Neural progenitor cell (in vitro differentiated cells): ENCODE data around the gene GPR68. TPM values are rescaled to one million over a fixed set of nuclear protein-coding genes. Genes with fewer than 3 reads are reported as not detected.
A peak's percentile ranks its signal among the peaks of the same experiment; 100 is the strongest.

Experiments
- DNase-seq: peaks from one replicate; pipeline ENCODE4 v3.0.0-alpha.2; 2016; ENCODE audit warnings: low spot score
- H2AFZ ChIP-seq: fragments of 200-600 bp; sonication (generic); replicated peaks from 2 replicates; pipeline ENCODE4 v1.6.1; 2016; ENCODE audit warnings: antibody characterized with exemption
- H3F3A ChIP-seq: fragments of 200-600 bp; sonication (generic); 2 replicates; pipeline ENCODE4 v1.6.1; 2016; ENCODE audit warnings: antibody characterized with exemption, low read depth
- H3K27ac ChIP-seq: fragments of 200-600 bp; sonication (generic); 2 replicates; pipeline ENCODE4 v1.5.1; 2016; ENCODE audit warnings: mild to moderate bottlenecking
- H3K27me3 ChIP-seq: fragments of 200-600 bp; sonication (generic); 2 replicates; pipeline ENCODE4 v1.6.1; 2016; ENCODE audit warnings: mild to moderate bottlenecking, moderate library complexity
- H3K36me3 ChIP-seq: fragments of 200-600 bp; sonication (generic); 2 replicates; pipeline ENCODE4 v1.5.1; 2016
- H3K4me1 ChIP-seq: fragments of 200-600 bp; sonication (generic); 2 replicates; pipeline ENCODE4 v1.6.1; 2016; ENCODE audit warnings: mixed run types
- H3K4me2 ChIP-seq: fragments of 200-600 bp; sonication (generic); 2 replicates; pipeline ENCODE4 v1.6.1; 2016
- H3K4me3 ChIP-seq: fragments of 200-600 bp; sonication (generic); 2 replicates; pipeline ENCODE4 v1.5.1; 2016
- H3K79me2 ChIP-seq: fragments of 200-600 bp; sonication (generic); 2 replicates; pipeline ENCODE4 v1.6.1; 2016; ENCODE audit warnings: low read depth
- H3K9ac ChIP-seq: fragments of 200-600 bp; sonication (generic); 2 replicates; pipeline ENCODE4 v1.6.1; 2016
- H3K9me3 ChIP-seq: fragments of 200-600 bp; sonication (generic); 2 replicates; pipeline ENCODE4 v1.5.1; 2016; ENCODE audit warnings: low read depth
- H4K20me1 ChIP-seq: fragments of 200-600 bp; sonication (generic); 2 replicates; pipeline ENCODE4 v1.6.1; 2016; ENCODE audit warnings: low read depth
- H3K27ac Mint-ChIP-seq: 3 replicates; pipeline ENCODE4 v1.8.0; 2021; ENCODE audit warnings: mixed read lengths
- H3K27me3 Mint-ChIP-seq: 2 replicates; pipeline ENCODE4 v1.8.0; 2022; ENCODE audit warnings: low read depth, mild to moderate bottlenecking, inconsistent platforms, moderate library complexity, mixed read lengths; ENCODE audit not compliant: insufficient read depth
- H3K36me3 Mint-ChIP-seq: 3 replicates; pipeline ENCODE4 v1.8.0; 2021; ENCODE audit warnings: mixed read lengths
- H3K4me1 Mint-ChIP-seq: 3 replicates; pipeline ENCODE4 v1.8.0; 2021; ENCODE audit warnings: mixed read lengths
- H3K4me3 Mint-ChIP-seq: 3 replicates; pipeline ENCODE4 v1.8.0; 2021; ENCODE audit warnings: mild to moderate bottlenecking, moderate library complexity, mixed read lengths
- H3K9me3 Mint-ChIP-seq: 3 replicates; pipeline ENCODE4 v1.8.0; 2020; ENCODE audit warnings: mixed read lengths
- CTCF ChIP-seq: fragments of 200-600 bp; sonication (generic); IDR thresholded peaks from 2 replicates; pipeline ENCODE4 v1.5.1; 2017; ENCODE audit warnings: antibody characterized with exemption, mild to moderate bottlenecking
- EZH2 ChIP-seq: fragments of 200-600 bp; sonication (generic); IDR thresholded peaks from 2 replicates; pipeline ENCODE4 v1.6.1; 2017; ENCODE audit warnings: antibody characterized with exemption, mild to moderate bottlenecking, moderate library complexity
- EZH2phosphoT487 ChIP-seq: fragments of 200-600 bp; sonication (generic); IDR thresholded peaks from 2 replicates; pipeline ENCODE4 v1.6.1; 2017; ENCODE audit warnings: antibody characterized with exemption
- total RNA-seq: library from RNA; depleted of rRNA; stranded (reverse); fragments of >200 nt; gene quantifications from 2 replicates; pipeline ENCODE4 v1.2.3, GENCODE V29; 2015; ENCODE audit warnings: low replicate concordance

The GPR68 gene
- total RNA-seq, 1 donor from 2014 or later, result not detected

DNA sequence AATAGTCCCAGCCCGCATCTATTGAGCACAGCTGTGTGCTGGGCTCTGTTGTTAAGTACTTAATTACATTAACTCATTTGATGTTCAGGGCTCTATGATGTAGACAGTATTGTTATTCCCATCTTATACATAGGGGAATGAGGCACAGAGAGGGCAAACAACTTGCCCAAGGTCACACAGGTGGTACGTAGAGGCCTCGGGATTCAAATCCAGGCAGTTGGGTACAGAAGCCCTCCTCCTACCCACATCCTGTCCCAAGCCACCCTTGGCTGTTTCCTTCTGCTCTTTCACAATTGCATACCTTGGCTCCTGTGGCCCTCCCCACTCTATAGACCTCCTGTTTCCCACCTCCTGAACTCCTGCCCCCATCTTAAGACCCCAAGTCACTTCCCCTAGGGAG, 10.0 kb upstream of the GPR68 start:
- TF ChIP-seq EZH2phosphoT487 (no peak), CTCF (no peak), EZH2 (no peak)
- Histone ChIP-seq H3K36me3 (no peaks in the 10 kb centered on the region), H3K9me3 (no peaks in the 10 kb centered on the region), H3F3A (peaks cover 38% of the 10 kb centered on the region), H3K27ac (no peak overlapping the region), H3K4me2 (peak overlapping the region; percentile 92), H2AFZ (no peak overlapping the region), H3K4me1 (peaks cover 33% of the 10 kb centered on the region), H3K4me3 (no peak overlapping the region), H4K20me1 (no peaks in the 10 kb centered on the region), H3K79me2 (no peaks in the 10 kb centered on the region), H3K9ac (no peak overlapping the region), H3K27me3 (peaks cover 29% of the 10 kb centered on the region)
- Mint-ChIP-seq H3K9me3 (no peaks in the 10 kb centered on the region), H3K4me1 (peaks cover 44% of the 10 kb centered on the region), H3K4me3 (peak overlapping the region; percentile 87), H3K36me3 (no peaks in the 10 kb centered on the region), H3K27ac (no peak overlapping the region), H3K27me3 (peaks cover 15% of the 10 kb centered on the region)
- no peak for DNase-seq

DNA sequence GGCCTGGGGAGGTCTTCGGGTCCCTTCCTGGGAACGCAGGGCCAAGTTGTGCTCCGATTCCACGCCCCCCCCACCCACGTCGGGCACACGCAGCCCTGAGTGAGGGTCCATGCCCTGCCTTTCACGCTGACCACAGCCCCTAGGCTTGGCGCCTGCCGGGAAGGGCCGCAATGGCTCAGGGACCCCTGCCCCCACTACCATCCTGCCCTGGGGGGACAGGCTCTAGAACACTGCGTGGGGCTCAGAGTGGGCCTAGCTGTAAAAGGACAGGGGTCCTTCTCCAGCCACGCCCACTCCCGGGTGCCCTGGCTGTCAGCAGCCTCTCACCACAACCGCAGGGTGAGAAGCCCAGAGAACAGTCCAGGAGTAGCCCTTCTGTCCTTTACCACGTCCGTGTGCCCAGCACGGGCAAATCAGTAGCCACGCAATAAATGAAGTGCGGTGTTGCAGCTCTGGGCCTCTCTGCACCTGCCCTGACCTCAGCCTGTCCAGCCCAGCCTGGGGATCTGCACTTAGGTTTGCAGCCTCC, 9.4 kb upstream of the GPR68 start:
- Histone ChIP-seq H3K27ac (no peak overlapping the region), H3K79me2 (no peaks in the 10 kb centered on the region), H3K4me2 (peak overlapping the region; percentile 92), H3K9me3 (no peaks in the 10 kb centered on the region), H3K9ac (no peak overlapping the region), H3K27me3 (peaks cover 29% of the 10 kb centered on the region), H4K20me1 (no peaks in the 10 kb centered on the region), H2AFZ (peak overlapping the region; percentile 96), H3F3A (peaks cover 38% of the 10 kb centered on the region), H3K36me3 (no peaks in the 10 kb centered on the region), H3K4me3 (peak overlapping the region; percentile 78), H3K4me1 (peaks cover 33% of the 10 kb centered on the region)
- peaks cover 15% of the 10 kb centered on the region for H3K27me3 Mint-ChIP-seq
- no peaks in the 10 kb centered on the region for H3K36me3 Mint-ChIP-seq
- peak overlapping the region; percentile 87 for H3K4me3 Mint-ChIP-seq
- no peak for TF ChIP-seq CTCF
- TF ChIP-seq EZH2phosphoT487, result no peak
- peak overlapping the region; percentile 53 for H3K27ac Mint-ChIP-seq
- peaks cover 44% of the 10 kb centered on the region for H3K4me1 Mint-ChIP-seq
- DNase-seq, result no peak
- no peaks in the 10 kb centered on the region for H3K9me3 Mint-ChIP-seq

- Mint-ChIP-seq H3K9me3 (no peaks in the 10 kb centered on the region), H3K4me1 (peaks cover 42% of the 10 kb centered on the region), H3K27ac (no peak overlapping the region), H3K27me3 (peaks cover 15% of the 10 kb centered on the region), H3K36me3 (no peaks in the 10 kb centered on the region), H3K4me3 (peak overlapping the region; percentile 87)
- H3K4me3 ChIP-seq, result peak overlapping the region; percentile 78
- H3K4me1 ChIP-seq, result peaks cover 33% of the 10 kb centered on the region
- no peaks in the 10 kb centered on the region for H3K36me3 ChIP-seq
- H4K20me1 ChIP-seq, result no peaks in the 10 kb centered on the region
- peak overlapping the region; percentile 92 for H3K4me2 ChIP-seq
- no peaks in the 10 kb centered on the region for H3K79me2 ChIP-seq
- peaks cover 33% of the 10 kb centered on the region for H3F3A ChIP-seq
- H3K27ac ChIP-seq, result no peak overlapping the region
- TF ChIP-seq EZH2phosphoT487 (no peak), EZH2 (peak; percentile 39), CTCF (peak; percentile 52)
- peak; percentile 84 for DNase-seq
- no peak overlapping the region for H3K9ac ChIP-seq
- peaks cover 29% of the 10 kb centered on the region for H3K27me3 ChIP-seq
- peak overlapping the region; percentile 96 for H2AFZ ChIP-seq
- H3K9me3 ChIP-seq, result no peaks in the 10 kb centered on the region
Measured at GRCh38 chr14:91252871-91253794, 8.6 kb upstream of the GPR68 start.
